ENCODE data around the gene LUZP1. TPM values are rescaled to one million over a fixed set of nuclear protein-coding genes. Genes with fewer than 3 reads are reported as not detected.

The LUZP1 gene
- total RNA-seq, 1 donor from 2014 or later, result 9.9 TPM

DNA sequence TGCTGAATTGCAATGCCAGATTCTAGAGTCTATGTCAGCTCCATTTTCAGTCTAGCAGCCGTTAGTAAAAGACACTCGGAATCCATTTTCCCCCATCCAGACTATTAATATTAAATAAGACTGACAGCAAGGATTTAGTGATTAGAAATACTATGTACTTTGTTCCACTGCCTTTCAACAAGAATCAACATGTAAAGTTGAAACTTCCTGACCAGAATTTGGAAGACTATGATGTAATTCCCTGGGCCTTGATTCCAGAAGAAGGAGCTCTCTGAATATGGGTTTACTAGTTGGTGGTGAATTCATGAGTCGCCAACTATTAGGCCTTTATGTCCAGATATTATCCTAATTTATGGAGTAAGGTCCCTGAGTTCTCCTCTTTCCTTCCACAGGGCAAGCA is 124.6 kb downstream of the LUZP1 start:
- Histone ChIP-seq H3K4me3 (ENCODE audit: low read length in 3 of 3) (no peak overlapping the region), H3K9ac (ENCODE audit: low read depth in 1 of 3, low read length in 3 of 3) (no peak overlapping the region), H3K4me1 (ENCODE audit: control insufficient read depth in 3 of 3, insufficient read depth in 3 of 3, low read length in 3 of 3) (no peaks in the 10 kb centered on the region), H3K36me3 (ENCODE audit: control insufficient read depth in 3 of 3, insufficient read depth in 3 of 3, low read length in 3 of 3) (no peaks in the 10 kb centered on the region), H3K27me3 (ENCODE audit: control insufficient read depth in 3 of 3, insufficient read depth in 3 of 3, low read length in 3 of 3) (no peaks in the 10 kb centered on the region), H3K9me3 (ENCODE audit: control insufficient read depth in 3 of 3, low read length in 3 of 3) (no peaks in the 10 kb centered on the region), H3K27ac (ENCODE audit: low read depth, low read length) (no peak overlapping the region)

DNA sequence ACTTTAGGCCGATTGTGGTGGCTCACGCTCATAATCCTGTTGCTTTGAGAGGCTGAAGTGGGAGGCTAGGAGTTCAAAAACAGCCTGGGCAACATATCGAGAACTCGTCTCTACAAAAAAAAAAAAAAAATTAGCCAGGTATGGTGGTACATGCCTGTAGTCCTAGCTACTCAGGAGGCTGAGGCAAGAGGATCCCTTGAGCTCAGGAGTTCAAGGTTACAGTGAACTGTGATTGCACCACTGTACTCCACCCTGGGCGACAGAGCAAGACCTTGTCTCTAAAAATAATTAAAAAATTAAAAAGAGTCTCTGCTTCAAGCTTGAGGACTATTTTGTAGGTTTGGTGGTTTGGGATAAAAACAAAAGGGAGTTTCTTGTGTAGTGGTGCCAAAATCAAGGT is 128.1 kb downstream of the LUZP1 start:
- H3K4me3 ChIP-seq (ENCODE audit: low read length in 3 of 3), result no peak overlapping the region
- H3K9ac ChIP-seq (ENCODE audit: low read depth in 1 of 3, low read length in 3 of 3), result no peak overlapping the region
- no peaks in the 10 kb centered on the region for H3K9me3 ChIP-seq (ENCODE audit: control insufficient read depth in 3 of 3, low read length in 3 of 3)
- peaks cover 0 to 6% (median 0%) of the 10 kb centered on the region in 3 donors for H3K4me1 ChIP-seq (ENCODE audit: control insufficient read depth in 3 of 3, insufficient read depth in 3 of 3, low read length in 3 of 3)
- no peak overlapping the region for H3K27ac ChIP-seq (ENCODE audit: low read depth, low read length)
- no peaks in the 10 kb centered on the region for H3K27me3 ChIP-seq (ENCODE audit: control insufficient read depth in 3 of 3, insufficient read depth in 3 of 3, low read length in 3 of 3)
- no peaks in the 10 kb centered on the region for H3K36me3 ChIP-seq (ENCODE audit: control insufficient read depth in 3 of 3, insufficient read depth in 3 of 3, low read length in 3 of 3)

DNA sequence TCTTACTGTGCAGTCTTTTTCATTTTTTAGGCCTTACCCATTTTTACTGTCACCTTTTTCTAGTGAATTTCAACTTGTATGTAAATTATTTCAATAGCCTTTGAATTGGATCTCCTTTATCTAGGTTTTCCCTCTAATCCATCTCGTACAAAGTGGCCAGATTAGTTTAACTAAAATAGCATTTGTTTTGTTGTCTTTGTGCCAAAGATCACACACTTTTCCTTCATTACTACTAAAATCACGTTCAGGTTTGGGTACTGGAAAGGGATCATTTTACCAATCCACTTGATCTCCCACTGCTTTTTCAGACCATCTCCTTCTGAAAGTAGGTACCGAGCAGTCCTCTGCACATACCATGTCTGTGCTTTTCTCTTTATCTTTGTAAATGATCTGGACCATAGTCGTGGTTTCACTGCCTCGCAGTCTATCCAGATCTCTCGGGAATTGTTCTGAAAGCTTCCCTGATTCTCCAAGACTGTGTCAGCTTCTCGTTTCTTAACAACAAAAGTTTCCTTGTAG is 129.3 kb downstream of the LUZP1 start:
- Histone ChIP-seq H3K9ac (ENCODE audit: low read depth in 1 of 3, low read length in 3 of 3) (no peak overlapping the region), H3K27me3 (ENCODE audit: control insufficient read depth in 3 of 3, insufficient read depth in 3 of 3, low read length in 3 of 3) (no peaks in the 10 kb centered on the region), H3K9me3 (ENCODE audit: control insufficient read depth in 3 of 3, low read length in 3 of 3) (no peaks in the 10 kb centered on the region), H3K4me3 (ENCODE audit: low read length in 3 of 3) (no peak overlapping the region), H3K27ac (ENCODE audit: low read depth, low read length) (no peak overlapping the region), H3K36me3 (ENCODE audit: control insufficient read depth in 3 of 3, insufficient read depth in 3 of 3, low read length in 3 of 3) (no peaks in the 10 kb centered on the region), H3K4me1 (ENCODE audit: control insufficient read depth in 3 of 3, insufficient read depth in 3 of 3, low read length in 3 of 3) (peaks cover 0 to 6% (median 0%) of the 10 kb centered on the region in 3 donors)

DNA sequence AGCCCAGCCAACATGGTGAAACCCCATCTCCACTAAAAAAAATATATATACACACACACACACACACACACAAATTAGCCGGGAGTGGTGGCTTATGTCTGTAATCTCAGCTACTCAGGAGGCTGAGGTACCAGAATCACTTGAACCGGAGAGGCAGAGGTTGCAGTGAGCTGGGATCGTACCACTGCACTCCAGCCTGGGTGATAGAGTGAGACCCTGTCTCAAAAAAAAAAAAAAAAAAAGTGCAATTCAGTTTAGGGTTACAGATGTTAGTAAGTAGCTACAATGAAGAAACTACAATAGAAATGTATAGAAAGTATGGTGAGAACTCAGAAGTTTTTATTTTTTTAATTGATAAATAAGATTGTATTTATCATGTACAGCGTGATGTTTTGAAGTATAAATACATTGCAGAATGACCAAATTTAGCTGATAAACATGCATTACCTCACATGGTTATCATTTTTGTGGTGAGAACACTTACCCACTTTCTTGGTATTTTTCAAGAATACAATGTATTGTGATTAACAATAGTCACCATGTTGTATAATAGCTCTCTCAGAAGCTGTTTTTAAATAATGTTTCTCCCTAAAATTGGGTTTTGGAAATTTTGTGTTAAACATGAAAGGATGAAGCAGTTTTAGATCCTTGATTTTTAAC is 131.4 kb downstream of the LUZP1 start:
- H3K4me1 ChIP-seq (ENCODE audit: control insufficient read depth in 3 of 3, insufficient read depth in 3 of 3, low read length in 3 of 3), result peaks cover 0 to 6% (median 0%) of the 10 kb centered on the region in 3 donors
- no peak overlapping the region for H3K4me3 ChIP-seq (ENCODE audit: low read length in 3 of 3)
- H3K36me3 ChIP-seq (ENCODE audit: control insufficient read depth in 3 of 3, insufficient read depth in 3 of 3, low read length in 3 of 3), result no peaks in the 10 kb centered on the region

DNA sequence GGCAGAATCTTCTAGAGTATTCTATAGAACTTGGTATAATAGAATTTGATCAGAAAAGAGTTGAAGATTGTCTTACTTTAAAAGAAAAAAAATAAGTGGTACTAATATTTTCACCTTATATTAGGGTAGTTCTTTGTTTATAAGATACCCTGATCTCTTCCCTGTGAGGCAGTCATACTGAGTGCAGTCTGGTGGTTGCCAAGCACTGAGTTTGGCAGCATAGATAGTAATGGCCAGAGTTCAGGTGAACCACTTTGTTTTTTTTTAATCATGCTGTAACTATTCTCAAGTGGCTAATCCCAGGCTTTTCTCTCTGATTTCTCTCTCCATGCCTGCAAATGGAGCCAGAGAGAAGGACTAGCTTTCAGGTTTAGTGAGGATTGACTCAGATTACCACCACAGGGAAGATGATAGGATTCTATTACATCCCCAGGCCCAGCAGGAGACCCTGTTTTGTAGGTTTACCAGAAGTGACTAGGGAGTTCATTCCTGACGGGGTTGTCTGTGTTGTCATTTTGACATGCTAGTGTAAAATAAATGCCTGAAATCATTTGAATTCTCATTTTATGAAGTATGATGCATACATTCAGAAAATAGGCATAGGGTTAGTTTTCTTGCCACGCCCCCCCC is 132.7 kb downstream of the LUZP1 start:
- Histone ChIP-seq H3K4me1 (ENCODE audit: control insufficient read depth in 3 of 3, insufficient read depth in 3 of 3, low read length in 3 of 3) (peaks cover 0 to 6% (median 0%) of the 10 kb centered on the region in 3 donors), H3K36me3 (ENCODE audit: control insufficient read depth in 3 of 3, insufficient read depth in 3 of 3, low read length in 3 of 3) (no peaks in the 10 kb centered on the region), H3K9ac (ENCODE audit: low read depth in 1 of 3, low read length in 3 of 3) (no peak overlapping the region), H3K9me3 (ENCODE audit: control insufficient read depth in 3 of 3, low read length in 3 of 3) (no peaks in the 10 kb centered on the region), H3K4me3 (ENCODE audit: low read length in 3 of 3) (no peak overlapping the region), H3K27ac (ENCODE audit: low read depth, low read length) (no peak overlapping the region), H3K27me3 (ENCODE audit: control insufficient read depth in 3 of 3, insufficient read depth in 3 of 3, low read length in 3 of 3) (no peaks in the 10 kb centered on the region)

More for the DNA sequence above, 131.4 kb downstream of the LUZP1 start:
- no peaks in the 10 kb centered on the region for H3K27me3 ChIP-seq (ENCODE audit: control insufficient read depth in 3 of 3, insufficient read depth in 3 of 3, low read length in 3 of 3)
- H3K27ac ChIP-seq (ENCODE audit: low read depth, low read length), result no peak overlapping the region
- H3K9me3 ChIP-seq (ENCODE audit: control insufficient read depth in 3 of 3, low read length in 3 of 3), result no peaks in the 10 kb centered on the region
- H3K9ac ChIP-seq (ENCODE audit: low read depth in 1 of 3, low read length in 3 of 3), result no peak overlapping the region

Small RNA genes within 50 kb of the gene (small RNA-seq; reads per million reads assigned to genes)
- gene MIR3115 (not detected), gene MIR4419A (not detected), gene RNU6-135P (not detected), gene RNU6-514P (not detected)

Other genes starting within 250 kb of the LUZP1 start
- gene LACTBL1, start 196.0 kb downstream of the LUZP1 start, total RNA-seq, result not detected
- not detected for gene TEX46, start 153.0 kb downstream of the LUZP1 start, total RNA-seq
- gene KDM1A, start 149.4 kb downstream of the LUZP1 start, total RNA-seq, result 103 TPM
- gene HTR1D, start 48.6 kb upstream of the LUZP1 start, total RNA-seq, result not detected
- gene HNRNPR, start 175.4 kb upstream of the LUZP1 start, total RNA-seq, result 83.5 TPM
- 67.3 TPM for gene ZNF436, start 201.0 kb upstream of the LUZP1 start, total RNA-seq